ENCODE data around the gene GALNT10. TPM values are rescaled to one million over a fixed set of nuclear protein-coding genes. Genes with fewer than 3 reads are reported as not detected.

The GALNT10 gene
- total RNA-seq, 1 experiment from 2014 or later: 27.8 TPM

DNA sequence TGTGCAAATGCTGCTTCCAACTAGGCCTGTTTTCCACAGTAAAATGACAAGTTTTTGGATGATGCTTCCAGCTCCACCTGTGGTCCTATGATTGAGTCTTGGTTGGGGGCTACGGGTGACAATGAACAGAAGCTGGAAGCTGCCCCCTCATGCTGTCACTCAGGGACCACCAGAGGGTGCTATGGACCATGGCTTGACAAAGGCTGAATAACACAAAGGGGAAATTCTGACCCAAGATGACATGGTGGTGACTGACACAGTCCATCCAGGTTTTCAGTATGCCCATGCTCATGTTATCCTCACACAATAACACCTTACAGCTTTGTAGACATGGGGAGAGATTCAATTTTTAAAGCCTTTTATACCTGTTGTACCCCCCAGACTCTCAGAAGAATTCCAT is 231.3 kb downstream of the GALNT10 start:
- Histone ChIP-seq H2AFZ (ENCODE audit: low read depth, low read length, poor library complexity, severe bottlenecking) (no peak overlapping the region), H3K79me2 (ENCODE audit: insufficient read depth, low read length) (no peaks in the 10 kb centered on the region), H3K4me1 (ENCODE audit: control insufficient read depth in 1 of 2, insufficient read depth in 2 of 2, low read length in 2 of 2) (no peaks in the 10 kb centered on the region), H3K9me3 (ENCODE audit: control insufficient read depth in 1 of 2, insufficient read depth in 1 of 2, low read depth in 1 of 2, low read length in 2 of 2) (no peaks in the 10 kb centered on the region), H4K20me1 (ENCODE audit: insufficient read depth) (no peaks in the 10 kb centered on the region), H3K4me2 (ENCODE audit: low read length) (no peak overlapping the region), H3K9ac (ENCODE audit: low read length) (no peak overlapping the region), H3K4me3 (replicated peaks in 1 of 2; ENCODE audit: low read depth in 1 of 2, low read length in 2 of 2) (no peak overlapping the region), H3K27me3 (ENCODE audit: insufficient read depth, low read length) (no peaks in the 10 kb centered on the region), H3K36me3 (ENCODE audit: control insufficient read depth in 1 of 2, insufficient read depth in 2 of 2, low read length in 2 of 2) (no peaks in the 10 kb centered on the region), H3K9me2 (ENCODE audit: insufficient read depth) (no peaks in the 10 kb centered on the region), H3K27ac (ENCODE audit: low read depth, low read length) (no peak overlapping the region)
- ChIA-PET RAD21 (ENCODE audit: low non-redundant PET in 1 of 2, low total read pairs in 2 of 2, uncharacterized antibody in 2 of 2, unreplicated experiment in 2 of 2) (interaction anchor here in 1 of 2 experiments (0.6 to 0.9 kb wide), 2 partner anchors 210 to 370 kb away, joined by 3 to 5 read pairs; no protein-coding TSS in a partner anchor), CTCF (interaction anchor here (0.7 to 2.6 kb wide), 5 partner anchors 40 to 349 kb away, joined by 3 to 14 read pairs (median 4); no protein-coding TSS in a partner anchor), POLR2A (no interaction called here)
- ATAC-seq (peak; percentile 83), DNase-seq (ENCODE audit: low read depth, low spot score) (peak; percentile 18)
- BruUV-seq (replicated peaks): no TSS peak
- TF ChIP-seq, protein P1, sequence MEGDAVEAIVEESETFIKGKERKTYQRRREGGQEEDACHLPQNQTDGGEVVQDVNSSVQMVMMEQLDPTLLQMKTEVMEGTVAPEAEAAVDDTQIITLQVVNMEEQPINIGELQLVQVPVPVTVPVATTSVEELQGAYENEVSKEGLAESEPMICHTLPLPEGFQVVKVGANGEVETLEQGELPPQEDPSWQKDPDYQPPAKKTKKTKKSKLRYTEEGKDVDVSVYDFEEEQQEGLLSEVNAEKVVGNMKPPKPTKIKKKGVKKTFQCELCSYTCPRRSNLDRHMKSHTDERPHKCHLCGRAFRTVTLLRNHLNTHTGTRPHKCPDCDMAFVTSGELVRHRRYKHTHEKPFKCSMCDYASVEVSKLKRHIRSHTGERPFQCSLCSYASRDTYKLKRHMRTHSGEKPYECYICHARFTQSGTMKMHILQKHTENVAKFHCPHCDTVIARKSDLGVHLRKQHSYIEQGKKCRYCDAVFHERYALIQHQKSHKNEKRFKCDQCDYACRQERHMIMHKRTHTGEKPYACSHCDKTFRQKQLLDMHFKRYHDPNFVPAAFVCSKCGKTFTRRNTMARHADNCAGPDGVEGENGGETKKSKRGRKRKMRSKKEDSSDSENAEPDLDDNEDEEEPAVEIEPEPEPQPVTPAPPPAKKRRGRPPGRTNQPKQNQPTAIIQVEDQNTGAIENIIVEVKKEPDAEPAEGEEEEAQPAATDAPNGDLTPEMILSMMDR (IDR thresholded peaks at IDR 0.05 in 2 of 3, conservative IDR thresholded peaks at IDR 0.05 in 1 of 3; ENCODE audit: borderline replicate concordance in 1 of 3, insufficient read depth in 1 of 3, low read depth in 2 of 3, low read length in 2 of 3): peak; percentile 42 to 67 (median 65); a peak in 5 of 6 replicates
- TF ChIP-seq RAD21 (IDR thresholded peaks at IDR 0.05; ENCODE audit: low read depth) (peak; percentile 68), POLR2AphosphoS5 (IDR thresholded peaks at IDR 0.05; ENCODE audit: low read depth, low read length) (no peak)
- intact Hi-C loops (cut with micrococcal nuclease): loop anchor here (1.0 to 5.0 kb wide), 2 partner anchors 188 to 210 kb away; no protein-coding TSS in a partner anchor

DNA sequence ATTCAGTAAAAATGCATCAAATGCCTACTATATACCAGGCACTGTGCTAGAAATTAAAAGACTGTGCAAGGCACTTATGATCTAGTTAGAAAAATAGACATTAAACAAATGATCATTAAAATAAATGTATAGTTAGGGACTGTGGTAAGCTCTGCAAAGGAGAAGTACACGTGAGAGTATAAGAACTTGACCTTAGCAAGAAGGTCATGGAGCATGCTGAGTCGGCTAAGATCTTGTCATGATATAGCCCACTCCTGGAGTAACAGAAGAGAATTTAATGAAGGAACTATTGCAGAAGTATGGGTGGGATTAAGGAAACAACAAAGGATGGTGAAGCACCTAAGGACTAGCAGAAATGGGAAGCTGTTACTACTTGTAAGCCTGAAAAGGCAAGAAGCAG is 231.8 kb downstream of the GALNT10 start:
- Histone ChIP-seq H3K9me2 (ENCODE audit: insufficient read depth) (no peaks in the 10 kb centered on the region), H3K9ac (ENCODE audit: low read length) (no peak overlapping the region), H3K4me2 (ENCODE audit: low read length) (no peak overlapping the region), H3K36me3 (ENCODE audit: control insufficient read depth in 1 of 2, insufficient read depth in 2 of 2, low read length in 2 of 2) (no peaks in the 10 kb centered on the region), H3K4me3 (replicated peaks in 1 of 2; ENCODE audit: low read depth in 1 of 2, low read length in 2 of 2) (no peak overlapping the region), H3K9me3 (ENCODE audit: control insufficient read depth in 1 of 2, insufficient read depth in 1 of 2, low read depth in 1 of 2, low read length in 2 of 2) (no peaks in the 10 kb centered on the region), H4K20me1 (ENCODE audit: insufficient read depth) (no peaks in the 10 kb centered on the region), H2AFZ (ENCODE audit: low read depth, low read length, poor library complexity, severe bottlenecking) (no peak overlapping the region), H3K4me1 (ENCODE audit: control insufficient read depth in 1 of 2, insufficient read depth in 2 of 2, low read length in 2 of 2) (no peaks in the 10 kb centered on the region), H3K79me2 (ENCODE audit: insufficient read depth, low read length) (no peaks in the 10 kb centered on the region), H3K27ac (ENCODE audit: low read depth, low read length) (no peak overlapping the region), H3K27me3 (ENCODE audit: insufficient read depth, low read length) (no peaks in the 10 kb centered on the region)
- POLR2A ChIA-PET: no interaction called here
- intact Hi-C loops (cut with micrococcal nuclease): loop anchor here (1.0 to 5.0 kb wide), 2 partner anchors 188 to 210 kb away; no protein-coding TSS in a partner anchor
- no TSS peak for BruUV-seq (replicated peaks)
- TF ChIP-seq SP1 (IDR thresholded peaks at IDR 0.05; ENCODE audit: low read depth) (no peak), SIN3A (IDR thresholded peaks at IDR 0.05; ENCODE audit: low read depth) (no peak), SRF (IDR thresholded peaks at IDR 0.05; ENCODE audit: low read depth) (no peak), FOSL1 (IDR thresholded peaks at IDR 0.05; ENCODE audit: low read depth) (no peak), JUND (IDR thresholded peaks at IDR 0.05) (no peak), POLR2AphosphoS5 (IDR thresholded peaks at IDR 0.05; ENCODE audit: low read depth, low read length) (no peak), RAD21 (IDR thresholded peaks at IDR 0.05; ENCODE audit: low read depth) (no peak), POLR2A (IDR thresholded peaks at IDR 0.05; ENCODE audit: borderline replicate concordance, extremely low read depth, insufficient read depth, insufficient read length) (no peak), EZH2phosphoT487 (IDR thresholded peaks at IDR 0.05; ENCODE audit: borderline replicate concordance) (no peak), ZFX (IDR thresholded peaks at IDR 0.05) (no peak), EZH2 (IDR thresholded peaks at IDR 0.05) (no peak), ELF1 (IDR thresholded peaks at IDR 0.05; ENCODE audit: borderline replicate concordance, low read depth) (no peak)
- TF ChIP-seq, protein P2, sequence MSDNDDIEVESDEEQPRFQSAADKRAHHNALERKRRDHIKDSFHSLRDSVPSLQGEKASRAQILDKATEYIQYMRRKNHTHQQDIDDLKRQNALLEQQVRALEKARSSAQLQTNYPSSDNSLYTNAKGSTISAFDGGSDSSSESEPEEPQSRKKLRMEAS (IDR thresholded peaks at IDR 0.05): no peak
- TF ChIP-seq, protein P3, sequence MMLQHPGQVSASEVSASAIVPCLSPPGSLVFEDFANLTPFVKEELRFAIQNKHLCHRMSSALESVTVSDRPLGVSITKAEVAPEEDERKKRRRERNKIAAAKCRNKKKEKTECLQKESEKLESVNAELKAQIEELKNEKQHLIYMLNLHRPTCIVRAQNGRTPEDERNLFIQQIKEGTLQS (IDR thresholded peaks at IDR 0.05): no peak
- TF ChIP-seq, protein P4, sequence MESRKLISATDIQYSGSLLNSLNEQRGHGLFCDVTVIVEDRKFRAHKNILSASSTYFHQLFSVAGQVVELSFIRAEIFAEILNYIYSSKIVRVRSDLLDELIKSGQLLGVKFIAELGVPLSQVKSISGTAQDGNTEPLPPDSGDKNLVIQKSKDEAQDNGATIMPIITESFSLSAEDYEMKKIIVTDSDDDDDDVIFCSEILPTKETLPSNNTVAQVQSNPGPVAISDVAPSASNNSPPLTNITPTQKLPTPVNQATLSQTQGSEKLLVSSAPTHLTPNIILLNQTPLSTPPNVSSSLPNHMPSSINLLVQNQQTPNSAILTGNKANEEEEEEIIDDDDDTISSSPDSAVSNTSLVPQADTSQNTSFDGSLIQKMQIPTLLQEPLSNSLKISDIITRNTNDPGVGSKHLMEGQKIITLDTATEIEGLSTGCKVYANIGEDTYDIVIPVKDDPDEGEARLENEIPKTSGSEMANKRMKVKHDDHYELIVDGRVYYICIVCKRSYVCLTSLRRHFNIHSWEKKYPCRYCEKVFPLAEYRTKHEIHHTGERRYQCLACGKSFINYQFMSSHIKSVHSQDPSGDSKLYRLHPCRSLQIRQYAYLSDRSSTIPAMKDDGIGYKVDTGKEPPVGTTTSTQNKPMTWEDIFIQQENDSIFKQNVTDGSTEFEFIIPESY (IDR thresholded peaks at IDR 0.05; ENCODE audit: extremely low read depth, insufficient replicate concordance, low read length): no peak
- CTCF ChIA-PET: interaction anchor here (0.5 to 2.6 kb wide), 6 partner anchors 39 to 350 kb away, joined by 3 to 14 read pairs (median 4); no protein-coding TSS in a partner anchor
- ATAC-seq: no peak
- RAD21 ChIA-PET (ENCODE audit: low non-redundant PET in 1 of 2, low total read pairs in 2 of 2, uncharacterized antibody in 2 of 2, unreplicated experiment in 2 of 2): interaction anchor here in 1 of 2 experiments (0.6 to 0.9 kb wide), 2 partner anchors 210 to 371 kb away, joined by 3 to 5 read pairs; no protein-coding TSS in a partner anchor
- DNase-seq (ENCODE audit: low read depth, low spot score): no peak

All from HCT116 (cell line).